ENCODE data around the gene CERS3. TPM values are rescaled to one million over a fixed set of nuclear protein-coding genes. Genes with fewer than 3 reads are reported as not detected.

Gene CERS3
- total RNA-seq, 1 donor, result not detected

GRCh38 chr15:100472736-100473135, 56.0 kb downstream of the CERS3 start:
- H4K20me1 ChIP-seq (ENCODE audit: insufficient read depth, low read length), result no peaks in the 10 kb centered on the region
- no peaks in the 10 kb centered on the region for H3K4me1 ChIP-seq (ENCODE audit: insufficient read depth, low read length)
- no peak overlapping the region for H3K4me3 ChIP-seq (ENCODE audit: insufficient read depth, low read length)
- H3K27ac ChIP-seq (ENCODE audit: low read depth, low read length), result no peak overlapping the region
- TF ChIP-seq CTCF (IDR thresholded peaks at IDR 0.05; ENCODE audit: extremely low read depth, low read depth, low read length), result no peak
- DNase-seq (ENCODE audit: insufficient read length, low spot score, missing footprints), result no peak
- H3K79me2 ChIP-seq (ENCODE audit: insufficient read depth, low read length), result no peaks in the 10 kb centered on the region
- no peak overlapping the region for H3K4me2 ChIP-seq (ENCODE audit: insufficient read depth, low read length)
- no peaks in the 10 kb centered on the region for H3K9me3 ChIP-seq (ENCODE audit: low read depth, low read length)
- H3K27me3 ChIP-seq (ENCODE audit: insufficient read depth, low read length), result no peaks in the 10 kb centered on the region
- no peaks in the 10 kb centered on the region for H3K36me3 ChIP-seq (ENCODE audit: insufficient read depth, low read length)
- H2AFZ ChIP-seq (ENCODE audit: low read length), result no peak overlapping the region

GRCh38 chr15:100471933-100472332, 56.8 kb downstream of the CERS3 start:
- H3K4me2 ChIP-seq (ENCODE audit: insufficient read depth, low read length), result no peak overlapping the region
- no peaks in the 10 kb centered on the region for H3K9me3 ChIP-seq (ENCODE audit: low read depth, low read length)
- H2AFZ ChIP-seq (ENCODE audit: low read length), result no peak overlapping the region
- no peak for TF ChIP-seq CTCF (IDR thresholded peaks at IDR 0.05; ENCODE audit: extremely low read depth, low read depth, low read length)
- no peak for DNase-seq (ENCODE audit: insufficient read length, low spot score, missing footprints)
- no peak overlapping the region for H3K4me3 ChIP-seq (ENCODE audit: insufficient read depth, low read length)
- no peaks in the 10 kb centered on the region for H4K20me1 ChIP-seq (ENCODE audit: insufficient read depth, low read length)
- H3K36me3 ChIP-seq (ENCODE audit: insufficient read depth, low read length), result no peaks in the 10 kb centered on the region
- no peaks in the 10 kb centered on the region for H3K79me2 ChIP-seq (ENCODE audit: insufficient read depth, low read length)
- H3K4me1 ChIP-seq (ENCODE audit: insufficient read depth, low read length), result no peaks in the 10 kb centered on the region
- H3K27ac ChIP-seq (ENCODE audit: low read depth, low read length), result no peak overlapping the region
- no peaks in the 10 kb centered on the region for H3K27me3 ChIP-seq (ENCODE audit: insufficient read depth, low read length)

- Histone ChIP-seq H3K4me3 (ENCODE audit: insufficient read depth, low read length) (no peak overlapping the region), H3K79me2 (ENCODE audit: insufficient read depth, low read length) (no peaks in the 10 kb centered on the region), H3K4me2 (ENCODE audit: insufficient read depth, low read length) (no peak overlapping the region), H3K36me3 (ENCODE audit: insufficient read depth, low read length) (no peaks in the 10 kb centered on the region), H3K27me3 (ENCODE audit: insufficient read depth, low read length) (no peaks in the 10 kb centered on the region), H3K27ac (ENCODE audit: low read depth, low read length) (no peak overlapping the region), H3K9me3 (ENCODE audit: low read depth, low read length) (no peaks in the 10 kb centered on the region), H4K20me1 (ENCODE audit: insufficient read depth, low read length) (no peaks in the 10 kb centered on the region), H3K4me1 (ENCODE audit: insufficient read depth, low read length) (no peaks in the 10 kb centered on the region), H2AFZ (ENCODE audit: low read length) (no peak overlapping the region)
- no peak for TF ChIP-seq CTCF (IDR thresholded peaks at IDR 0.05; ENCODE audit: extremely low read depth, low read depth, low read length)
- no peak for DNase-seq (ENCODE audit: insufficient read length, low spot score, missing footprints)
Measured at GRCh38 chr15:100468285-100468684, 60.5 kb downstream of the CERS3 start.

- Histone ChIP-seq H3K36me3 (ENCODE audit: insufficient read depth, low read length) (no peaks in the 10 kb centered on the region), H3K79me2 (ENCODE audit: insufficient read depth, low read length) (no peaks in the 10 kb centered on the region), H2AFZ (ENCODE audit: low read length) (no peak overlapping the region), H4K20me1 (ENCODE audit: insufficient read depth, low read length) (no peaks in the 10 kb centered on the region), H3K4me1 (ENCODE audit: insufficient read depth, low read length) (no peaks in the 10 kb centered on the region), H3K27me3 (ENCODE audit: insufficient read depth, low read length) (no peaks in the 10 kb centered on the region), H3K27ac (ENCODE audit: low read depth, low read length) (no peak overlapping the region), H3K4me3 (ENCODE audit: insufficient read depth, low read length) (no peak overlapping the region), H3K4me2 (ENCODE audit: insufficient read depth, low read length) (no peak overlapping the region), H3K9me3 (ENCODE audit: low read depth, low read length) (no peaks in the 10 kb centered on the region)
- no peak for DNase-seq (ENCODE audit: insufficient read length, low spot score, missing footprints)
- TF ChIP-seq CTCF (IDR thresholded peaks at IDR 0.05; ENCODE audit: extremely low read depth, low read depth, low read length), result no peak
Measured at GRCh38 chr15:100466073-100466472, 62.7 kb downstream of the CERS3 start.

Measured in osteoblast (primary cell).